H1 (cell line): ENCODE measurements around the gene STH. TPM values are rescaled to one million over a fixed set of nuclear protein-coding genes. Genes with fewer than 3 reads are reported as not detected.
A peak's percentile ranks its signal among the peaks of the same experiment; 100 is the strongest.

Experiments used
- CTCF ChIA-PET: fragments of 300-600 bp; sonication (Branson Sonifier 250); formaldehyde crosslinking; loops from one replicate; lab custom pipeline; 2021; ENCODE audit not compliant: partially characterized antibody; lab: Charles Lee
- POLR2A ChIA-PET: fragments of 300-600 bp; sonication (Branson Sonifier 250); formaldehyde crosslinking; loops from one replicate; lab custom pipeline; 2021; ENCODE audit warnings: inconsistent platforms; ENCODE audit not compliant: partially characterized antibody; lab: Charles Lee
- DNase-seq, 2 experiments: peaks; one replicate each; pipeline versions ENCODE4 v3.0.0 to v3.0.0-alpha.2; 2010 to 2022; ENCODE audit warnings: low spot score in 2 of 2, low read depth in 1 of 2, mixed read lengths in 1 of 2
- FAIRE-seq: peaks from 2 replicates; lab custom pipeline; 2011; peaks lifted over from hg19 to GRCh38; lab: Jason Lieb, UNC
- H2AFZ ChIP-seq: 2 replicates; pipeline ENCODE4 v1.8.1; 2012; ENCODE audit warnings: low read length, inconsistent platforms
- H2AK5ac ChIP-seq: 2 replicates; pipeline ENCODE4 v1.6.1; 2013; ENCODE audit warnings: low read depth, low read length
- H2BK120ac ChIP-seq: replicated peaks from 2 replicates; pipeline ENCODE3; 2013; ENCODE audit warnings: low read depth, low read length, inconsistent platforms
- H2BK12ac ChIP-seq: 2 replicates; pipeline ENCODE4 v1.6.1; 2013; ENCODE audit warnings: low read depth, low read length
- H2BK15ac ChIP-seq: 2 replicates; pipeline ENCODE4 v1.6.1; 2013; ENCODE audit warnings: low read length
- H2BK20ac ChIP-seq: 2 replicates; pipeline ENCODE4 v1.6.1; 2013; ENCODE audit warnings: low read length
- H2BK5ac ChIP-seq: 2 replicates; pipeline ENCODE4 v1.6.1; 2013; ENCODE audit warnings: low read depth, low read length
- H3K14ac ChIP-seq: 2 replicates; pipeline ENCODE4 v1.6.1; 2013; ENCODE audit warnings: inconsistent platforms; ENCODE audit not compliant: insufficient read length
- H3K18ac ChIP-seq: 2 replicates; pipeline ENCODE4 v1.6.1; 2013; ENCODE audit warnings: low read length; ENCODE audit errors: extremely low read depth
- H3K23ac ChIP-seq: 2 replicates; pipeline ENCODE4 v1.6.1; 2013; ENCODE audit warnings: inconsistent platforms; ENCODE audit not compliant: insufficient read length
- H3K23me2 ChIP-seq: 2 replicates; pipeline ENCODE4 v1.6.1; 2013; ENCODE audit warnings: low read depth, low read length
- H3K27ac ChIP-seq: 2 replicates; pipeline ENCODE4 v1.6.1; 2011; ENCODE audit warnings: low read depth, low read length, inconsistent platforms
- H3K27me3 ChIP-seq, 4 experiments: replicated peaks in 1 of 4; 1 replicate in 1 of 4; 2 replicates in 3 of 4; pipeline versions ENCODE4 v1.6.1 to v1.8.1; 2011 to 2013; ENCODE audit warnings: low read length in 3 of 4, mild to moderate bottlenecking in 3 of 4, inconsistent platforms in 2 of 4, mixed read lengths in 2 of 4, moderate library complexity in 1 of 4; ENCODE audit not compliant: control insufficient read depth in 3 of 4, insufficient read depth in 3 of 4; ENCODE audit errors: extremely low read depth in 1 of 4
- H3K36me3 ChIP-seq, 4 experiments: 2 replicates each; pipeline versions ENCODE4 v1.6.1 to v1.8.1; 2011 to 2013; ENCODE audit warnings: mild to moderate bottlenecking in 4 of 4, low read length in 3 of 4, moderate library complexity in 2 of 4, control low read depth in 1 of 4, inconsistent platforms in 1 of 4; ENCODE audit not compliant: insufficient read depth in 4 of 4, control insufficient read depth in 2 of 4
- H3K4ac ChIP-seq: replicated peaks from 2 replicates; pipeline ENCODE3; 2013; ENCODE audit warnings: low read length, low read depth, mixed read lengths, inconsistent platforms; ENCODE audit not compliant: insufficient read length
- H3K4me1 ChIP-seq, 4 experiments: replicated peaks in 1 of 4; 1 replicate in 1 of 4; 2 replicates in 3 of 4; pipeline versions ENCODE4 v1.6.1 to v1.8.1; 2011 to 2013; ENCODE audit warnings: low read length in 3 of 4, inconsistent platforms in 2 of 4, mixed read lengths in 1 of 4; ENCODE audit not compliant: insufficient read depth in 4 of 4, control insufficient read depth in 3 of 4
- H3K4me2 ChIP-seq, 2 experiments: 2 replicates each; pipeline versions ENCODE4 v1.6.1 to v1.8.1; 2011 to 2013; ENCODE audit warnings: low read depth in 2 of 2, low read length in 2 of 2, control low read depth in 1 of 2, inconsistent platforms in 1 of 2, mild to moderate bottlenecking in 1 of 2; ENCODE audit not compliant: insufficient read depth in 1 of 2
- H3K4me3 ChIP-seq, 4 experiments: fragments of 200-600, 300-600 bp in 1 of 4; sonication (generic), shearing (Covaris generic), sonication (Bioruptor Twin) in 1 of 4; 2 replicates each; pipeline versions ENCODE4 v1.5.1 to v1.8.1; 2011 to 2016; ENCODE audit warnings: low read length in 4 of 4, low read depth in 3 of 4, control low read depth in 2 of 4, inconsistent platforms in 2 of 4, mild to moderate bottlenecking in 2 of 4, mixed read lengths in 1 of 4, moderate library complexity in 1 of 4; ENCODE audit not compliant: insufficient read depth in 2 of 4; ENCODE audit errors: extremely low read depth in 1 of 4
- H3K56ac ChIP-seq: replicated peaks from 2 replicates; pipeline ENCODE3; 2013; ENCODE audit warnings: low read depth, mild to moderate bottlenecking, mixed read lengths, low read length, inconsistent platforms; ENCODE audit not compliant: insufficient read length
- H3K79me1 ChIP-seq: 2 replicates; pipeline ENCODE4 v1.6.1; 2013; ENCODE audit warnings: low read depth, low read length, control low read depth
- H3K79me2 ChIP-seq, 2 experiments: 2 replicates each; pipeline versions ENCODE4 v1.6.1 to v1.8.1; 2012 to 2013; ENCODE audit warnings: low read length in 2 of 2, mild to moderate bottlenecking in 2 of 2, inconsistent platforms in 1 of 2; ENCODE audit not compliant: insufficient read depth in 2 of 2, control insufficient read depth in 1 of 2
- H3K9ac ChIP-seq, 4 experiments: replicated peaks in 1 of 4; 1 replicate in 1 of 4; 2 replicates in 3 of 4; pipeline versions ENCODE4 v1.6.1 to v1.8.1; 2011 to 2013; ENCODE audit warnings: low read depth in 3 of 4, low read length in 3 of 4, control low read depth in 2 of 4, mild to moderate bottlenecking in 2 of 4, moderate library complexity in 2 of 4, inconsistent platforms in 1 of 4; ENCODE audit errors: extremely low read depth in 1 of 4
- H3K9me3 ChIP-seq, 2 experiments: 2 replicates each; pipeline versions ENCODE4 v1.6.1 to v1.8.1; 2012 to 2013; ENCODE audit warnings: mild to moderate bottlenecking in 2 of 2, moderate library complexity in 2 of 2, control low read depth in 1 of 2, inconsistent platforms in 1 of 2, low read depth in 1 of 2, low read length in 1 of 2, mixed read lengths in 1 of 2; ENCODE audit not compliant: insufficient read depth in 2 of 2
- H4K20me1 ChIP-seq, 2 experiments: replicated peaks in 1 of 2; 2 replicates each; pipeline versions ENCODE3 to v1.8.1; 2011 to 2013; ENCODE audit warnings: inconsistent platforms in 2 of 2, low read length in 2 of 2, mild to moderate bottlenecking in 1 of 2; ENCODE audit not compliant: insufficient read depth in 2 of 2, control insufficient read depth in 1 of 2
- H4K5ac ChIP-seq: 2 replicates; pipeline ENCODE4 v1.6.1; 2013; ENCODE audit warnings: low read length, low read depth, mixed read lengths, inconsistent platforms; ENCODE audit not compliant: insufficient read length
- H4K8ac ChIP-seq: 2 replicates; pipeline ENCODE4 v1.8.0; 2013; ENCODE audit warnings: mild to moderate bottlenecking, moderate library complexity, low read length, inconsistent platforms; ENCODE audit not compliant: insufficient read depth; ENCODE audit errors: extremely low read depth
- H4K91ac ChIP-seq: replicated peaks from 2 replicates; pipeline ENCODE3; 2013; ENCODE audit warnings: low read length, mixed read lengths, inconsistent platforms; ENCODE audit not compliant: insufficient read length
- RAD21 ChIP-seq, 2 experiments: IDR thresholded peaks in 1 of 2; conservative IDR thresholded peaks in 1 of 2; 2 replicates each; pipeline ENCODE4 v1.6.1; 2011; ENCODE audit warnings: low read depth in 2 of 2, low read length in 2 of 2, improper control_type of control experiment in 1 of 2, inconsistent platforms in 1 of 2, mild to moderate bottlenecking in 1 of 2, moderate library complexity in 1 of 2
- YY1 ChIP-seq: IDR thresholded peaks from 2 replicates; pipeline ENCODE4 v1.6.1; 2011; ENCODE audit warnings: low read depth, mild to moderate bottlenecking, low read length
- WGBS, 2 experiments: shearing (Covaris generic) in 1 of 2; methylation state at CpG; one replicate each; pipeline versions ENCODE4 v1.1.6 to v1.1.7; 2013 to 2015; ENCODE audit warnings: low lambda C conversion rate in 2 of 2, mixed read lengths in 2 of 2, inconsistent platforms in 1 of 2, low coverage in 1 of 2, missing lambda C conversion rate in 1 of 2; ENCODE audit not compliant: insufficient replicate concordance in 2 of 2, insufficient coverage in 1 of 2, insufficient read length in 1 of 2; ENCODE audit errors: extremely low coverage in 1 of 2, missing lambda C conversion rate in 1 of 2; 5-methylcytosine and 5-hydroxymethylcytosine counted together
- polyA plus RNA-seq, 7 experiments: library from polyadenylated mRNA; depleted of rRNA in 3 of 7; stranded (reverse) in 5 of 7; unstranded in 2 of 7; fragments of >200 nt in 5 of 7; fragments of 200-250 nt in 2 of 7; gene quantifications; 1 replicate in 5 of 7; 2 replicates in 1 of 7; 4 replicates in 1 of 7; pipeline versions ENCODE4 v1.2.1 to v1.2.3, GENCODE V29; 2011 to 2013; ENCODE audit warnings: missing spikeins in 2 of 7, mixed read lengths in 2 of 7
- total RNA-seq: library from RNA; stranded (reverse); fragmentation: NEBNext Ultra II Directional; extraction: Animal tissue kit (Norgen Biotek cat#: 25700); gene quantifications from 2 replicates; pipeline ENCODE4 v1.2.1, GENCODE V29; 2021
- TF ChIP-seq, protein P1 (sequence below): IDR thresholded peaks from 2 replicates; pipeline ENCODE4 v1.6.1; 2012; ENCODE audit warnings: low read length, inconsistent platforms
- TF ChIP-seq, protein P2 (sequence below), 3 experiments: IDR thresholded peaks; 1 replicate in 2 of 3; 2 replicates in 1 of 3; pipeline versions ENCODE4 v1.5.1 to v1.6.1; 2011; ENCODE audit warnings: low read length in 3 of 3, mild to moderate bottlenecking in 3 of 3, inconsistent platforms in 2 of 3, low read depth in 1 of 3, moderate library complexity in 1 of 3; ENCODE audit not compliant: insufficient read depth in 1 of 3; ENCODE audit errors: control extremely low read depth in 1 of 3

Gene STH
- total and polyA plus RNA-seq, 2 of the 8 experiments (the other 6 are each of a cell fraction or from before 2014, with no cell fraction given), result not detected

DNA sequence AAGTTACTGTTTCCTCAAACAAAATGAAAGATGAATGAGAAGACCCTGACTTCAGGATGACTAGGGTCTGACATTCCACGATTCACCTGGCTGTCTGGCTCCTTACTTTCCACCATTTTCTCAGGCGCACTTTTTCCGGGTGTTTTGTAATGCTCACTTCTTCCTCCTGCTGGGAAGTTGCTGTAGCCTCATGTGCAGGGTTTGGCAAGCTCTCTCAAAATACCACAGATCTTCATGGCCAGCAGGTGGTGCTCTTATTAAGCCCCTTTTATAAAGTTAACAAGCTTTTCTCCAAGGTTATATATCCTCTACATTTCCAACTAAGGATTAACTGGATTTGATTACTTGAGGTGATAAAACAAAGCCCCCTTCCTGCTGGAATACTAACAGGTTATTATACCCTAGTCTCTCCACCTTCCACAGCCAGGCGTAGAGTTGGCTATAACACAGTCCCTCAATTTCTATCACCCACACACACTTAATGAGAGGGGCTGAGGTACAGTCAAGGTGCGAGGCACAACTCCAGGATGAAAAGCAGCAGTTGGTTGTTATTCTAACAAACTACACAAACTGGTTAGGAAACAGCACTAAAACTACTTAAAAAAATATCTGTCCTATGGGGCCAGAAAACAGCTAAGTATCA, 45.4 kb downstream of the STH start:
- no peak overlapping the region for H2BK12ac ChIP-seq
- H3K23ac ChIP-seq, result no peak overlapping the region
- no peak overlapping the region for H4K91ac ChIP-seq
- no peak overlapping the region for H3K27ac ChIP-seq
- H3K9me3 ChIP-seq, result no peaks in the 10 kb centered on the region
- H4K8ac ChIP-seq, result no peak overlapping the region
- peaks cover 0 to 7% of the 10 kb centered on the region in 2 experiments for H4K20me1 ChIP-seq
- H3K14ac ChIP-seq, result no peak overlapping the region
- no peak overlapping the region for H2BK20ac ChIP-seq
- H2BK120ac ChIP-seq, result no peak overlapping the region
- H3K79me1 ChIP-seq, result no peaks in the 10 kb centered on the region; the same call in 1 of the 2 replicates
- H3K4me1 ChIP-seq, result no peaks in the 10 kb centered on the region
- ChIA-PET CTCF (interaction anchor here (0.7 to 6.2 kb wide), 28 partner anchors 8 to 171 kb away, joined by 3 to 56 read pairs (median 4); no protein-coding TSS in a partner anchor), POLR2A (interaction anchor here (1.5 to 1.9 kb wide), 2 partner anchors 14 to 17 kb away, joined by 6 to 8 read pairs; no protein-coding TSS in a partner anchor)
- WGBS, 2 experiments, result 75% methylated on average over 5 of the region's 5 CpGs; no CpG with 5 or more reads in 1 of the 2 experiments
- peaks cover 0 to 12% of the 10 kb centered on the region in 2 experiments; a peak in 1 of 4 replicates for H3K79me2 ChIP-seq
- no peak overlapping the region for H3K4me3 ChIP-seq
- H2BK15ac ChIP-seq, result no peak overlapping the region
- H3K56ac ChIP-seq, result no peak overlapping the region
- H2AK5ac ChIP-seq, result no peak overlapping the region
- no peak overlapping the region for H4K5ac ChIP-seq
- H3K23me2 ChIP-seq, result no peaks in the 10 kb centered on the region
- no peak overlapping the region for H3K4ac ChIP-seq
- no peak overlapping the region for H3K18ac ChIP-seq
- DNase-seq (peak in 1 of 2 experiments; percentile 38), FAIRE-seq (peak; percentile 90)
- H3K9ac ChIP-seq, result no peak overlapping the region
- H2AFZ ChIP-seq, result no peak overlapping the region
- H3K36me3 ChIP-seq, result peaks cover 25 to 63% (median 42%) of the 10 kb centered on the region in 4 experiments
- no peak overlapping the region for H3K4me2 ChIP-seq
- no peaks in the 10 kb centered on the region for H3K27me3 ChIP-seq
- H2BK5ac ChIP-seq, result no peak overlapping the region
- TF ChIP-seq, protein P1, sequence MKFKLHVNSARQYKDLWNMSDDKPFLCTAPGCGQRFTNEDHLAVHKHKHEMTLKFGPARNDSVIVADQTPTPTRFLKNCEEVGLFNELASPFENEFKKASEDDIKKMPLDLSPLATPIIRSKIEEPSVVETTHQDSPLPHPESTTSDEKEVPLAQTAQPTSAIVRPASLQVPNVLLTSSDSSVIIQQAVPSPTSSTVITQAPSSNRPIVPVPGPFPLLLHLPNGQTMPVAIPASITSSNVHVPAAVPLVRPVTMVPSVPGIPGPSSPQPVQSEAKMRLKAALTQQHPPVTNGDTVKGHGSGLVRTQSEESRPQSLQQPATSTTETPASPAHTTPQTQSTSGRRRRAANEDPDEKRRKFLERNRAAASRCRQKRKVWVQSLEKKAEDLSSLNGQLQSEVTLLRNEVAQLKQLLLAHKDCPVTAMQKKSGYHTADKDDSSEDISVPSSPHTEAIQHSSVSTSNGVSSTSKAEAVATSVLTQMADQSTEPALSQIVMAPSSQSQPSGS, result no peak
- TF ChIP-seq RAD21 (IDR thresholded peaks at IDR 0.05 in 1 of 2, conservative IDR thresholded peaks at IDR 0.05 in 1 of 2; ENCODE audit: low read depth in 2 of 2, low read length in 2 of 2) (peak; percentile 58 to 70), YY1 (peak; percentile 86)
- TF ChIP-seq, protein P2, sequence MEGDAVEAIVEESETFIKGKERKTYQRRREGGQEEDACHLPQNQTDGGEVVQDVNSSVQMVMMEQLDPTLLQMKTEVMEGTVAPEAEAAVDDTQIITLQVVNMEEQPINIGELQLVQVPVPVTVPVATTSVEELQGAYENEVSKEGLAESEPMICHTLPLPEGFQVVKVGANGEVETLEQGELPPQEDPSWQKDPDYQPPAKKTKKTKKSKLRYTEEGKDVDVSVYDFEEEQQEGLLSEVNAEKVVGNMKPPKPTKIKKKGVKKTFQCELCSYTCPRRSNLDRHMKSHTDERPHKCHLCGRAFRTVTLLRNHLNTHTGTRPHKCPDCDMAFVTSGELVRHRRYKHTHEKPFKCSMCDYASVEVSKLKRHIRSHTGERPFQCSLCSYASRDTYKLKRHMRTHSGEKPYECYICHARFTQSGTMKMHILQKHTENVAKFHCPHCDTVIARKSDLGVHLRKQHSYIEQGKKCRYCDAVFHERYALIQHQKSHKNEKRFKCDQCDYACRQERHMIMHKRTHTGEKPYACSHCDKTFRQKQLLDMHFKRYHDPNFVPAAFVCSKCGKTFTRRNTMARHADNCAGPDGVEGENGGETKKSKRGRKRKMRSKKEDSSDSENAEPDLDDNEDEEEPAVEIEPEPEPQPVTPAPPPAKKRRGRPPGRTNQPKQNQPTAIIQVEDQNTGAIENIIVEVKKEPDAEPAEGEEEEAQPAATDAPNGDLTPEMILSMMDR (IDR thresholded peaks at IDR 0.05; ENCODE audit: control extremely low read depth in 1 of 3, insufficient read depth in 1 of 3, low read depth in 1 of 3, low read length in 3 of 3), result peak; percentile 27 to 96 (median 89)
